Type B pancreatic cell (in vitro differentiated cells): ENCODE data around the gene RACK1. TPM values are rescaled to one million over a fixed set of nuclear protein-coding genes. Genes with fewer than 3 reads are reported as not detected.

Source experiments
- DNase-seq: peaks from one replicate; pipeline ENCODE4 v3.0.0; 2021; ENCODE audit warnings: mixed read lengths; ENCODE audit not compliant: unreplicated experiment; ENCODE audit errors: extremely low spot score
- H3K27ac Mint-ChIP-seq: 2 replicates; pipeline ENCODE4 v1.8.0; 2021; ENCODE audit warnings: mild to moderate bottlenecking, mixed read lengths
- H3K27me3 Mint-ChIP-seq: 2 replicates; pipeline ENCODE4 v1.8.0; 2021; ENCODE audit warnings: mixed read lengths
- H3K36me3 Mint-ChIP-seq: 2 replicates; pipeline ENCODE4 v1.8.0; 2021; ENCODE audit warnings: mixed read lengths
- H3K4me1 Mint-ChIP-seq: one replicate; pipeline ENCODE4 v1.8.0; 2021; ENCODE audit warnings: mixed read lengths; ENCODE audit not compliant: unreplicated experiment
- H3K4me3 Mint-ChIP-seq: 2 replicates; pipeline ENCODE4 v1.8.0; 2021; ENCODE audit warnings: mild to moderate bottlenecking, mixed read lengths
- H3K9me3 Mint-ChIP-seq: 2 replicates; pipeline ENCODE4 v1.8.0; 2021; ENCODE audit warnings: mixed read lengths
- CTCF ChIP-seq: fragments of 200-600 bp; sonication (generic); conservative IDR thresholded peaks from 2 replicates; pipeline ENCODE4 v1.5.0; 2021; ENCODE audit warnings: antibody characterized with exemption, mild to moderate bottlenecking
- total RNA-seq: library from RNA; stranded (reverse); gene quantifications from 2 replicates; pipeline ENCODE4 v1.2.1, GENCODE V29; 2021; ENCODE audit warnings: low replicate concordance

The RACK1 gene
- total RNA-seq, 1 donor from 2014 or later = 2,055 TPM

- Mint-ChIP-seq H3K36me3 (peaks cover 43% of the 10 kb centered on the region), H3K4me1 (peaks cover 4% of the 10 kb centered on the region), H3K4me3 (peak overlapping the region; percentile 71), H3K27me3 (no peaks in the 10 kb centered on the region), H3K27ac (peak overlapping the region; percentile 69), H3K9me3 (no peaks in the 10 kb centered on the region)
- DNase-seq = no peak
- no peak for TF ChIP-seq CTCF
Observed at GRCh38 chr5:181239062-181239663, 4.5 kb downstream of the RACK1 start.

- DNase-seq = no peak
- no peaks in the 10 kb centered on the region for H3K27me3 Mint-ChIP-seq
- peaks cover 40% of the 10 kb centered on the region for H3K36me3 Mint-ChIP-seq
- H3K4me3 Mint-ChIP-seq = no peak overlapping the region
- H3K27ac Mint-ChIP-seq = peak overlapping the region; percentile 30
- TF ChIP-seq CTCF = no peak
- no peaks in the 10 kb centered on the region for H3K9me3 Mint-ChIP-seq
- H3K4me1 Mint-ChIP-seq = peaks cover 7% of the 10 kb centered on the region
Observed at GRCh38 chr5:181237729-181238385, 5.8 kb downstream of the RACK1 start.

- no peaks in the 10 kb centered on the region for H3K27me3 Mint-ChIP-seq
- TF ChIP-seq CTCF = no peak
- peaks cover 4% of the 10 kb centered on the region for H3K4me1 Mint-ChIP-seq
- peaks cover 38% of the 10 kb centered on the region for H3K36me3 Mint-ChIP-seq
- no peaks in the 10 kb centered on the region for H3K9me3 Mint-ChIP-seq
- no peak for DNase-seq
- H3K27ac Mint-ChIP-seq = no peak overlapping the region
- H3K4me3 Mint-ChIP-seq = no peak overlapping the region
Observed at GRCh38 chr5:181236954-181237641, 6.6 kb downstream of the RACK1 start.

GRCh38 chr5:181236471-181236870 is 7.2 kb downstream of the RACK1 start:
- Mint-ChIP-seq H3K27me3 (no peaks in the 10 kb centered on the region), H3K4me1 (peaks cover 4% of the 10 kb centered on the region), H3K4me3 (no peak overlapping the region), H3K36me3 (peaks cover 34% of the 10 kb centered on the region), H3K27ac (peak overlapping the region; percentile 68), H3K9me3 (no peaks in the 10 kb centered on the region)
- no peak for TF ChIP-seq CTCF
- DNase-seq = no peak

GRCh38 chr5:181235689-181236366 is 7.9 kb downstream of the RACK1 start:
- Mint-ChIP-seq H3K4me1 (peaks cover 4% of the 10 kb centered on the region), H3K27me3 (no peaks in the 10 kb centered on the region), H3K4me3 (no peak overlapping the region), H3K27ac (peak overlapping the region; percentile 68), H3K36me3 (peaks cover 32% of the 10 kb centered on the region), H3K9me3 (no peaks in the 10 kb centered on the region)
- TF ChIP-seq CTCF = no peak
- no peak for DNase-seq
